ENCODE measurements around the gene AIG1.
"Not testable (repeated sequence)": the region's sequence is repeated elsewhere in the genome, so short reads cannot be mapped to it uniquely, and the experiment has no call there.

The AIG1 gene, protein sequence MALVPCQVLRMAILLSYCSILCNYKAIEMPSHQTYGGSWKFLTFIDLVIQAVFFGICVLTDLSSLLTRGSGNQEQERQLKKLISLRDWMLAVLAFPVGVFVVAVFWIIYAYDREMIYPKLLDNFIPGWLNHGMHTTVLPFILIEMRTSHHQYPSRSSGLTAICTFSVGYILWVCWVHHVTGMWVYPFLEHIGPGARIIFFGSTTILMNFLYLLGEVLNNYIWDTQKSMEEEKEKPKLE

DNA sequence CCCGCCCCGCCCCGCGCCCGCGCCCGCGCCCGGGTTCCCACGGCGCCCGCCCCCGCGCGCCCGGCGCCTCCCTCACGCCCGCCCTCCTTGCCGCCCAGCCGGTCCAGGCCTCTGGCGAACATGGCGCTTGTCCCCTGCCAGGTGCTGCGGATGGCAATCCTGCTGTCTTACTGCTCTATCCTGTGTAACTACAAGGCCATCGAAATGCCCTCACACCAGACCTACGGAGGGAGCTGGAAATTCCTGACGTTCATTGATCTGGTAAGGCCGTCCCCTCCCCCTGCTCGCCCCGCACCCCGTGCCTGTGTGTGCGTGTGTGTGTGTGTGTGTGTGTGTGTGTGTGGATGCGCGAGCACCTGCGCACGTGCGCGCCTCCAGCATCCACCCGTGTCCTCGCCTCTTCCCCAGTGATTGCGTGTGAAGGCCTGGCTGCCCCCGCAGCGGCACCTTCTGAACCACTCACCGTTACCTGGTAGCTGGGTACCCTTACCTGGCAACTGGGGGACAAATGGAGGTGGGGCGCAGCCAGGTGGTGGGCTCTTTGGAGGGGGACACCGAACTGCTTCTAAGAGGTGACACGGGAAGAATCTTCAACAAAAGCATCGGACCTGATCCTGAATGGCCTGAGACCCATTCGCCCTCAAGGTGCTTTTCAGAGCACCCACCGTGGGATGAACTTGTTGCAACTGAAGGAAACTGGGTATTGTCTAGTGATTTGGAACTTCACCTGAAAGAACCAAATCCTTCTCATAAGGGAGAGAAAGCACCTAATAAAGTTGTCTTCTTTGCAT, at the start of gene AIG1:
Gene AIG1 (plus strand): TSS at position 84 of the 791 bp plus-strand sequence. CDS start 37 bp downstream, at position 121.
- no peaks in the 10 kb centered on the region for H3K9me3 Mint-ChIP-seq

DNA sequence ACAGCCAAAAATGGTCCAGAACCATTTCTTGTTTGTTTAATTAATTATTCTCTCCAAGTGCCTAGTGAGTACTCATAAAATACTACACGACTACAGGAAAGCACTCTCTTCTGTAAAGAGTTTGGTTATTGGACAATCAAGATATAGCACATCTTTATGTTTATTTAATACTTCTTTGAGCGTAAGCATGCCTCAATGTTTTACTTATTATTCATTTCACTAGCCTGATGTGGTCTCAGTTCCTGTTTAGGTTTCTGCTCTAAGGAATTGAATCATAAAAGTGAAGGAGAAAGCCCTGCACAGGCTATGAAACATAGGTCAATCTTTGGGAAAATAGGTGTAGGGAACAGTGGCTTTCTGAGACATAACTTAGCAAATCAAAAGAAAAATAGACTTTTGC, 45.9 kb upstream of the AIG1 start:
- peaks cover 7% of the 10 kb centered on the region in 2 donors for H3K4me1 Mint-ChIP-seq
- no peaks in the 10 kb centered on the region for H3K27me3 Mint-ChIP-seq
- DNase-seq: no peak
- peaks cover 6 to 11% of the 10 kb centered on the region in 2 donors for H3K9me3 Mint-ChIP-seq
- H3K4me3 Mint-ChIP-seq: no peak overlapping the region
- peak; percentile 83 to 92 for ATAC-seq (replicated peaks)
- no peak overlapping the region for H3K27ac Mint-ChIP-seq
- H3K36me3 Mint-ChIP-seq: no peaks in the 10 kb centered on the region

More for the DNA sequence above, at the start of gene AIG1:
- Mint-ChIP-seq H3K4me3 (peak within 1 kb of the TSS; percentile 97 to 98), H3K27me3 (peaks cover 0 to 4% of the 10 kb centered on the region in 2 donors), H3K4me1 (peaks cover 23 to 27% of the 10 kb centered on the region in 2 donors), H3K36me3 (peaks cover 2 to 3% of the 10 kb centered on the region in 2 donors), H3K27ac (peak within 1 kb of the TSS; percentile 98)
- peak; percentile 59 for DNase-seq
- peak; percentile 72 to 74 for ATAC-seq (replicated peaks)

DNA sequence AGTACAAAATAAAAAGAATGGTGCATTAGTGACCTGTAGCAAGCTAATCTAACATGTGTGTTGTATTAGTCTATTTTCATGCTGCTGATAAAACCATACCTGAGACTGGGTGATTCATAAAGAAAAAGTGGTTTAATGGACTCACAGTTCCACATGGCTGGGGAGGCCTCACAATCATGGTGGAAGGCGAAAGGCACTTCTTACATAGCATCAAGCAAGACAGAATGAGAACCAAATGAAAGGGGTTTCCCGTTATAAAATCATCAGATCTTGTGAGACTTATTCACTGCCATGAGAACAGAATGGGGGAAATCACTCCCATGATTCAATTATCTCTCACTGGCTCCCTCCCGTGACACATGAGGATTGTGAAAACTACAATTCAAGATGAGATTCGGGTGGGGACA, 45.4 kb upstream of the AIG1 start:
- H3K9me3 Mint-ChIP-seq: peaks cover 6 to 11% of the 10 kb centered on the region in 2 donors
- H3K27ac Mint-ChIP-seq: no peak overlapping the region
- DNase-seq (no peak), ATAC-seq (replicated peaks) (peak; percentile 50 to 78)
- no peaks in the 10 kb centered on the region for H3K36me3 Mint-ChIP-seq
- H3K4me1 Mint-ChIP-seq: peaks cover 7% of the 10 kb centered on the region in 2 donors
- no peaks in the 10 kb centered on the region for H3K27me3 Mint-ChIP-seq
- H3K4me3 Mint-ChIP-seq: no peak overlapping the region

DNA sequence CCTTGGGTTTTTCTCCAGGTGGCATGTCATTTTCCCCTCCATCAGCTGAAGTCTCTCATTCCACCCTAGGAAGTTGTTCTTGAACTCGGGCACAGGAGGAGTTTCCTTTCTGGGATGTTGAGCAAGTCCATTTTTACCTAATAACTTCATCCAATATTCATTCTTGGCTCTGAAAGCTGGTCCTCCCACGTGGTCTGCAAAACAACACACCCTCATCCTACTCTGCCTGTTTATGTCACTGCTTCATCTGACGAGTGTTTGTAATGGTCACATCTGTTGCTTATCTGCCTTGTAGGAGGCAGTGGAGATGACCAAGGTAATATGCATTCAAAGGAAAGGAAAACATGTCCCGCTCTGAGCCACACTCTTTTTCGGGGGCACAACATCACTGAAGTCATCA, 41.7 kb upstream of the AIG1 start:
- Mint-ChIP-seq H3K9me3 (peaks cover 11 to 13% of the 10 kb centered on the region in 2 donors), H3K27ac (no peak overlapping the region), H3K27me3 (no peaks in the 10 kb centered on the region), H3K4me3 (no peak overlapping the region), H3K36me3 (peaks cover 0 to 2% of the 10 kb centered on the region in 2 donors), H3K4me1 (peaks cover 7% of the 10 kb centered on the region in 2 donors)
- ATAC-seq (replicated peaks): no peak
- no peak for DNase-seq

DNA sequence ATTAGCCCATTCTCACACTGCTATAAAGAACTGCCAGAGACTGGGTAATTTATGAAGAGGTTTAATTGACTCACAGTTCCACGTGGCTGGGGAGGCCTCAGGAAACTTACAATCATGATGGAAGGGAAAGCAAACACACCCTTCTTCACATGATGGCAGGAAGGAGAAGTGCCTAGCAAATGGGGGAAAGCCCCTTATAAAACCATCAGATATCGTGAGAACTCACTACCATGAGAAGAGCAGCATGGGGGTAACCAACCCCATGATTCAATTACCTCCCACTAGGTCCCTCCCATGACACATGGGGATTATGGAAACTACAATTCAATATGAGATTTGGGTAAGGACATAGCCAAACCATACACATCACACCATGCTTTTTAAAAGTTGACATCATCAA, 39.8 kb upstream of the AIG1 start:
- H3K27ac Mint-ChIP-seq; ATAC-seq (replicated peaks); H3K36me3 Mint-ChIP-seq; H3K4me3 Mint-ChIP-seq; H3K4me1 Mint-ChIP-seq; H3K9me3 Mint-ChIP-seq; H3K27me3 Mint-ChIP-seq; DNase-seq: not testable (repeated sequence)

DNA sequence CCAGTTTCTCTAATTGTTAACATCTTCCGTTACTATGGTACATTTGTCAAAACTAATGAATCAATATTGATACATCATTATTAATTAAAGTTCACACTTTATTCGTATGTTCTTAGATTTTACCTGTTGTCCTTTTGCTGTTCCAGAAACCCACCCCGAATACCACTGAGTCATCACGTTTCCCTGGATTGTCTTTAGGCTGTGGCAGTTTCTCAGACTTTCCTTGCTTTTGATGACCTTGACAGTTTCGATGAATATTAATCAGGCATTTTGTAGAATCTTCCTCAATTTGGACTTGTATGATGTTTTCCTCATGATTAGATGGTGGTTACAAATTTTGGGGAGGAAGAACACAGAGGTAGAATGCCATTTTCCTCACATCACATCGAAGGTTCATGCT, 39.1 kb upstream of the AIG1 start:
- Mint-ChIP-seq H3K27me3 (no peaks in the 10 kb centered on the region), H3K9me3 (peaks cover 3 to 5% of the 10 kb centered on the region in 2 donors), H3K27ac (no peak overlapping the region), H3K4me1 (peaks cover 0 to under 1% of the 10 kb centered on the region in 2 donors), H3K4me3 (no peak overlapping the region), H3K36me3 (peaks cover 0 to 3% of the 10 kb centered on the region in 2 donors)
- no peak for ATAC-seq (replicated peaks)
- DNase-seq: no peak

DNA sequence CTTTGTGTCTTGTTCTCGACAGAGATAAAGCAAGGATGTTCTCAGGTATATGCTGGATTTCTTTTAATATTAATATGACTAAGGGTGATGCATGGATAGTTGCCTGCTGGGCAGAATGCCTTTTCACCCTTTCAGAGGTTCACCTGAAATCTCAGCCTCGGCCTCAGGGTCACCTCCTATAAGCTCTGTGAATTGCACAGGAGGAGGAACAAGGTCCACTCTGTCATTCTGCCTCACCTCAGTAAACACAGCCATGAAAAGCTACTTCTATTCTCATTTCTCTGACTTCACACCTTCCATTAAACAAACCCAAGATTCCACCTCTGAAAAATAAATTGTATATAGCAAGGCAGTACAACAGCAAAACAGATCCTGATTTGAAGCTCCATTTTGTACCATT, 38.1 kb upstream of the AIG1 start:
- Mint-ChIP-seq H3K27me3 (no peaks in the 10 kb centered on the region), H3K27ac (no peak overlapping the region), H3K9me3 (peaks cover 3 to 5% of the 10 kb centered on the region in 2 donors), H3K36me3 (peaks cover 0 to 3% of the 10 kb centered on the region in 2 donors), H3K4me1 (peaks cover 1 to 7% of the 10 kb centered on the region in 2 donors), H3K4me3 (no peak overlapping the region)
- ATAC-seq (replicated peaks) (no peak), DNase-seq (no peak)

DNA sequence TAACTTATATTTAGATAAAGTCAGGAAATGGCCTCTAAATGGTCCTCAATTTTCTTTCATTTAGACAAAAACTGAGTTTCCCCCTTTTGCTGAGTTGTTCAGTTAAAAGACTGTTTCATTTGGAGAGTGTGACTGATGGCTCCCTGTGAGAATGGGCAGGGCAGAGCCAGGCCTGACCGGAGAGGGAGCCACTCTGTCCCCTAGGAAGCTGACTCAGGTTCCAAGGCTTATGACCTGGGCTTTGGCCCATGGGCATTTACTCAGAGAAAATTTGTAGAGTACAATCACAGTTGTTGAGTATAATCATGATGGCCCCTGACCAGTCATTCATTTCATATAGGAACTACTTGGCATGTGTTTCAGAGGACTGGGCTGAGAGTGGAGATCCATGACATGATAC, 37.0 kb upstream of the AIG1 start:
- Mint-ChIP-seq H3K4me3 (no peak overlapping the region), H3K4me1 (peaks cover 1 to 7% of the 10 kb centered on the region in 2 donors), H3K27me3 (no peaks in the 10 kb centered on the region), H3K9me3 (peaks cover 3 to 5% of the 10 kb centered on the region in 2 donors), H3K27ac (no peak overlapping the region), H3K36me3 (peaks cover 0 to 3% of the 10 kb centered on the region in 2 donors)
- ATAC-seq (replicated peaks): no peak
- no peak for DNase-seq

DNA sequence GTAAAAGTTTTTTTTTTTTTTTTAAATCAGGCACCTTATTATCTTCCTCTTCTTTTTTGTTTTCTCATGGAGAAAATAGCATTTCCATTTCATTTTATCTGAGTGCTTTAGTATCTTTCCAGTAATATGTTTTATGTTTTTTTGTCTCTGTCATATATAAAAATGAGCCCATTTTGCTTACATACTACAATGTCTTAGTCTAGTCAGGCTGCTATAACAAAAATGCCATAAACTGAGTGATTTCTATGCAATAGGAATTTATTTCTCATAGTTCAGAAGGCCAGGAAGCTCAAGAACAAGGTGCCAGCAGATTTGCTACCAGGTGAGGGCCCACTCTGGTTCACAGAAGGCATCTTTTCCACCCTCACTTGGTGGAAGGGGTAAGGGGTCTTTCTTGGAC, 35.7 kb upstream of the AIG1 start:
- Mint-ChIP-seq H3K27ac (no peak overlapping the region), H3K9me3 (peaks cover 3 to 7% of the 10 kb centered on the region in 2 donors), H3K4me3 (no peak overlapping the region), H3K36me3 (peaks cover 0 to 3% of the 10 kb centered on the region in 2 donors), H3K4me1 (peaks cover 1 to 7% of the 10 kb centered on the region in 2 donors), H3K27me3 (no peaks in the 10 kb centered on the region)
- no peak for ATAC-seq (replicated peaks)
- DNase-seq: no peak

DNA sequence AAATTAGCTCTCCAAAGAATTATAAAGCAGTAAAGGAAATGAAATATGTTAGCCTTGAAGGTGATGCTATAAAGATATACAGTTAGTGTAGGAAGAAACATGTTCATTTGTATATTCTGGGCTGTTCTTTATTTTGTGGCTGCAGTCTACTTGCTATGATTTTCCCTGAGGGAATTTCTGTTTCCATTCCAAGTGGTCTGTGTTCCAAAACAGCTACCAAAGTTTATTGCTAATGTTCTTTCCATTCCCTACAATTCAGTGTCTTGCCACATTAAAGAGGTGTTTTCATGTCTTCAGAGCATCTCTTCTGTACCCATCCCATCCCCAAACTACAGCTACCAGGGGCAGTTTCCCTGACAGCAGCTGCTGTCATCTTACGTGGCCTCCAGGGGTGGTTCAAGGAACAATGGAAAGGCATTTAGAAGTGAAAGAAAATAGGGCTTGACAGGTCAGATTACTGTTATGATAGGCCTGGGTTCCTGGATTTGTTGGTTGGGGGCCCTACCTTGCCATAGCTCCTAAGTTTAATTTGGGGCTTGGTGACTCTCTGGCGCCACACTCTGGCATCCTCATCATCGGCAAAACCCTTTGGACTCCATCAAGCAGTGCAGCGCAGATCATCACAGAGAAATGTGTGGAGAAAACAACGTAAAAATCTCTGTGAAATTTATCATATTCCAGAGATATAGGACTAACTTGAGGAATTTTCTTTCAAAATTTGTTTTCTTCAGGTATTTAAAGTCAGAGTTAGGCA, 33.8 kb upstream of the AIG1 start:
- ATAC-seq (replicated peaks) (peak; percentile 68 to 72), DNase-seq (no peak)
- Mint-ChIP-seq H3K27ac (no peak overlapping the region), H3K27me3 (no peaks in the 10 kb centered on the region), H3K36me3 (peaks cover 0 to 2% of the 10 kb centered on the region in 2 donors), H3K9me3 (peaks cover 0 to 2% of the 10 kb centered on the region in 2 donors), H3K4me1 (peaks cover 1 to 7% of the 10 kb centered on the region in 2 donors), H3K4me3 (no peak overlapping the region)

DNA sequence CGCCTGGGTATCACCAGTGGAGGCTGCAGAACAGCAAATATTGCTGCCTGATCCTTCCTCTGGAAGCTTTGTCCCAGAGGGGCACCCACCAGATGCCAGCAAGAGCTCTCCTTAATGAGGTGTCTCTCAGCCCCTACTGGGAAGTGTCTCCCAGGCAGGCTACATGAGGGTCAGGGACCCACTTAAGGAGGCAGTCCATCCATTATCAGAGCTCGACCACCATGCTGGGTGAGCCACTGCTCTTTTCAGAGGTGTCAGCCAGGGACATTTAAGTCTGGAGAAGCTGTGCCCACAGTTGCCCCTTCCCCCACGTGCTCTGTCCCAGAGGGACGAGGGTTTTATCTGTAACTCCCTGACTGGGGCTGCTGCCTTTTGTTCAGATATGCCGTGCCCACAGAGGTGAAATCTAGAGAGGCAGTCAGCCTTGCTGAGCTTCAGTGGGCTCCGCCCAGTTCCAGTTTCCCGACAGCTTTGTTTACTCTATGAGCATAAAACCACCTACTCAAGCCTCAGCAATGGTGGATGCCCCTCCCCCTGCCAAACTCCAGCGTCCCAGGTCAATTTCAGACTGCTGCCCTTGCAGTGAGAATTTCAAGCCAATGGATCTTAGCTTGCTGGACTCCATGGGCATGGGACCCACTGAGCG, 25.9 kb upstream of the AIG1 start:
- no peaks in the 10 kb centered on the region for H3K36me3 Mint-ChIP-seq
- H3K9me3 Mint-ChIP-seq: peaks cover 0 to 2% of the 10 kb centered on the region in 2 donors
- no peak overlapping the region for H3K27ac Mint-ChIP-seq
- H3K4me1 Mint-ChIP-seq: peaks cover 7 to 8% of the 10 kb centered on the region in 2 donors
- no peak overlapping the region for H3K4me3 Mint-ChIP-seq
- H3K27me3 Mint-ChIP-seq: peaks cover 0 to 11% of the 10 kb centered on the region in 2 donors
- DNase-seq: no peak
- ATAC-seq (replicated peaks): no peak

DNA sequence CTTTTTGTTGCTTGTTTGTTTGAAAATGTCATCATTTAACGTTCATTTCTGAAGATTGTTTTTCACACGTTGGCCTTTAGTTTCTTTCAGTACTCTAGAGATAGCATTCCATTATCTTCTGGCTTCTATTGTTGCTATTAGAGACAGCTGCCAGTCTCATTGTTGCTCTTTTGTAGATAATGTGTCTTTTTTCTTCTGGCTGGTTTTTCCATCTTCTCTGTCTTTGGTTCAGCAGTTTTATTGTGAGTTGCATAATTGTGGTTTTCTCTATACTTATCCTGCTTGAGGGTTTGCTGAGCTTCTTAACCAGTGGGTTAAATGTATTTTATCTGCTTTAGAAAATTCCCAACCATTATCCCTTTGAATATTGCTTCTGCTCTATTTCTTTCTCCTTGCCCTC, 23.2 kb upstream of the AIG1 start:
- H3K27me3 Mint-ChIP-seq: peaks cover 0 to 11% of the 10 kb centered on the region in 2 donors
- H3K4me1 Mint-ChIP-seq: peaks cover 7 to 8% of the 10 kb centered on the region in 2 donors
- H3K36me3 Mint-ChIP-seq: no peaks in the 10 kb centered on the region
- H3K9me3 Mint-ChIP-seq: peaks cover 0 to 2% of the 10 kb centered on the region in 2 donors
- H3K4me3 Mint-ChIP-seq: no peak overlapping the region
- DNase-seq (no peak), ATAC-seq (replicated peaks) (no peak)
- no peak overlapping the region for H3K27ac Mint-ChIP-seq

DNA sequence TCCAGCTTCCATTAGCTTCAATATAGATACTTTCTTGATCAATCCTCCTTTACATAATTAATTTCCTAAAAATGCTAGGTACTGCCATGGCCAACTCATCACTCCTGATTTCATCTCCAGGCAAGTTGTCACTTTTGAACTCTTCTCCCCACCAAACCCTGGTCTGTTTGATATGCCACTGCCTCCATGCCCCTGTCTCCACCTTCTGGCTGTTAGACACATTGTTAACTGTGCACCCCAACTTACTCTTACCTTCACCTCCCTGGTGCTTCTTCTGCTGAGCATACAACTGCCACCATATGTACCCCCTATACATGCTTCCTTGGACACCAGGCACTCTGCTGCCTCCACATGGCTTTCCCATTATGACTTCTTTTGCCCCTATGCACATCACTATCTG, 21.9 kb upstream of the AIG1 start:
- no peaks in the 10 kb centered on the region for H3K9me3 Mint-ChIP-seq
- H3K27me3 Mint-ChIP-seq: peaks cover 0 to 7% of the 10 kb centered on the region in 2 donors
- DNase-seq (no peak), ATAC-seq (replicated peaks) (peak in 1 of 2 donors; percentile 36)
- no peak overlapping the region for H3K4me3 Mint-ChIP-seq
- no peak overlapping the region for H3K27ac Mint-ChIP-seq
- H3K36me3 Mint-ChIP-seq: no peaks in the 10 kb centered on the region
- H3K4me1 Mint-ChIP-seq: peaks cover 7 to 8% of the 10 kb centered on the region in 2 donors

DNA sequence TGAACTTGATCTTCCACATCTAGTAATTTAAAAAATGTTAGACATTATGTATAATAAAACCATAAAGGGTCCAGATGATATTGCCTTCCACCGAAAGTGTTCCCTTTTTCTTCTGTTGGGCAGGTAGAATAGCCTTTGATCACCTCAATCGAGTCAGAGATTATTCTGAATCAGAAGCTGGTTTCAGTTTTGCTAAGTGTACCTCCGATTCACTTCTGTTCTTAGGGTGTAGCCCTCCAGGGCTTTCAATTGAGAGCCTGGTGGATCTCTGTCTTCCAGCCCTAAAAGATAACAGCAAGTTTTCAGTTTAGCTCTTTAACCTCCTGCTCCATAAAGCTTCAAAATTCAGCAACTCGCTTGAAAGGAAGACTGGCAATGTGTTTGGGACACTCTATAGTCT, 21.1 kb upstream of the AIG1 start:
- H3K36me3 Mint-ChIP-seq: no peaks in the 10 kb centered on the region
- peaks cover 3 to 4% of the 10 kb centered on the region in 2 donors for H3K9me3 Mint-ChIP-seq
- H3K4me3 Mint-ChIP-seq: no peak overlapping the region
- H3K27me3 Mint-ChIP-seq: peaks cover 0 to 7% of the 10 kb centered on the region in 2 donors
- no peak for DNase-seq
- no peak overlapping the region for H3K27ac Mint-ChIP-seq
- peaks cover 7 to 8% of the 10 kb centered on the region in 2 donors for H3K4me1 Mint-ChIP-seq
- no peak for ATAC-seq (replicated peaks)
